Transverse colon (tissue), 4 donors: ENCODE measurements around the gene OR5C1.

Experiments
- EP300 ChIP-seq: sonication (generic); formaldehyde crosslinking; IDR thresholded peaks from one replicate; pipeline ENCODE4 v1.6.1; 2017; ENCODE audit warnings: antibody characterized with exemption, low read depth
- POLR2A ChIP-seq: fragments of 450-650 bp; IDR thresholded peaks from one replicate; pipeline ENCODE4 v1.6.1; 2016; ENCODE audit warnings: antibody characterized with exemption, mild to moderate bottlenecking, moderate library complexity
- POLR2AphosphoS5 ChIP-seq, 3 donors: sonication (generic); formaldehyde crosslinking; IDR thresholded peaks; one replicate each; pipeline ENCODE4 v1.6.1; 2016; ENCODE audit warnings: antibody characterized with exemption in 3 of 3
- TF ChIP-seq, protein P1 (sequence below), 5 experiments: fragments of 200-600 bp in 3 of 5; fragments of 450-650 bp in 2 of 5; sonication (generic) in 3 of 5; IDR thresholded peaks; 1 replicate in 2 of 5; 2 replicates in 3 of 5; pipeline ENCODE4 v1.5.1; 2016 to 2017; ENCODE audit warnings: antibody characterized with exemption in 5 of 5, inconsistent platforms in 3 of 5, mild to moderate bottlenecking in 2 of 5, moderate library complexity in 1 of 5

DNA sequence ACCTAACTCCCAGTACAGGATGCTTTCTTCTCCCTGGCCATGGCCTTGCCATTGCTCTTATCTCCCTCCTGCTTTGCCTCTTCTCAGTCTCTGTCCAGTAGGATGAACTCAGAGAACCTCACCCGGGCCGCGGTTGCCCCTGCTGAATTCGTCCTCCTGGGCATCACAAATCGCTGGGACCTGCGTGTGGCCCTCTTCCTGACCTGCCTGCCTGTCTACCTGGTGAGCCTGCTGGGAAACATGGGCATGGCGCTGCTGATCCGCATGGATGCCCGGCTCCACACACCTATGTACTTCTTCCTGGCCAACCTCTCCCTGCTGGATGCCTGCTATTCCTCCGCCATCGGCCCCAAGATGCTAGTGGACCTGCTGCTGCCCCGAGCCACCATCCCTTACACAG, at the start of gene OR5C1:
- TF ChIP-seq, protein P1, sequence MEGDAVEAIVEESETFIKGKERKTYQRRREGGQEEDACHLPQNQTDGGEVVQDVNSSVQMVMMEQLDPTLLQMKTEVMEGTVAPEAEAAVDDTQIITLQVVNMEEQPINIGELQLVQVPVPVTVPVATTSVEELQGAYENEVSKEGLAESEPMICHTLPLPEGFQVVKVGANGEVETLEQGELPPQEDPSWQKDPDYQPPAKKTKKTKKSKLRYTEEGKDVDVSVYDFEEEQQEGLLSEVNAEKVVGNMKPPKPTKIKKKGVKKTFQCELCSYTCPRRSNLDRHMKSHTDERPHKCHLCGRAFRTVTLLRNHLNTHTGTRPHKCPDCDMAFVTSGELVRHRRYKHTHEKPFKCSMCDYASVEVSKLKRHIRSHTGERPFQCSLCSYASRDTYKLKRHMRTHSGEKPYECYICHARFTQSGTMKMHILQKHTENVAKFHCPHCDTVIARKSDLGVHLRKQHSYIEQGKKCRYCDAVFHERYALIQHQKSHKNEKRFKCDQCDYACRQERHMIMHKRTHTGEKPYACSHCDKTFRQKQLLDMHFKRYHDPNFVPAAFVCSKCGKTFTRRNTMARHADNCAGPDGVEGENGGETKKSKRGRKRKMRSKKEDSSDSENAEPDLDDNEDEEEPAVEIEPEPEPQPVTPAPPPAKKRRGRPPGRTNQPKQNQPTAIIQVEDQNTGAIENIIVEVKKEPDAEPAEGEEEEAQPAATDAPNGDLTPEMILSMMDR (IDR thresholded peaks at IDR 0.05), result no peak
- TF ChIP-seq POLR2A (no peak), POLR2AphosphoS5 (IDR thresholded peaks at IDR 0.05) (no peak), EP300 (no peak)
